ENCODE measurements around the gene NDUFV3.

DNA sequence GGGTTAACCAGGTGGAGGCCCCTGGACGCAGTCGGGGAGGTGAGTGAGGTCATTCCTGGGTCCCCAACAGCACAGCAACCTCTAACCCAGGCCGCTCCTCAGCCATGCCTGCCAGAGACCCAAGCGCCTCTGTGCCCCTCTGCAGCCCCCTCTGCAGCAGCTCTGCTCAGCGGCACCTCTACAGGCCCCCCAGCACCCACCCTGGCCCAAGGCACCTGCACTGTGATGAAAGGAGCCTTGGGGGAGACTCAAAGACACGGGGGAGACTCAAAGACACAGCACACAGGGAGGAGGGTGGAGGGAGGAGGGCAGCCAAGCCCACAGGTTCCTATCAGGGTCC is 33.2 kb upstream of the NDUFV3 start:
- no peak for TF ChIP-seq CTCF (IDR thresholded peaks at IDR 0.05 in 4 of 5, conservative IDR thresholded peaks at IDR 0.05 in 1 of 5)
- TF ChIP-seq POLR2A (IDR thresholded peaks at IDR 0.05) = no peak
